HG03439 (cell line): Measurements from ENCODE around the gene TMEM239.
"Not testable (repeated sequence)": the region's sequence is repeated elsewhere in the genome, so short reads cannot be mapped to it uniquely, and the experiment has no call there.

Experiments
- ATAC-seq: cut with Tn5 transposase; IDR thresholded peaks from one replicate; pipeline ENCODE4 v1.9.1; 2021; ENCODE audit warnings: mild to moderate bottlenecking, moderate library complexity; ENCODE audit not compliant: unreplicated experiment

TMEM239 gene

GRCh38 chr20:2816030-2816582, at the start of gene TMEM239:
Gene TMEM239, plus strand, starts transcription at chr20:2816364. Its CDS starts 191 bp downstream, at chr20:2816555.
- no peak for ATAC-seq

- ATAC-seq: no peak
These were observed 48.2 kb upstream of the TMEM239 start for GRCh38 chr20:2767768-2768631.

GRCh38 chr20:2768632-2769015, 47.5 kb upstream of the TMEM239 start:
- ATAC-seq: no peak

- not testable (repeated sequence) for ATAC-seq
These were observed 46.1 kb upstream of the TMEM239 start for GRCh38 chr20:2770091-2770490.

GRCh38 chr20:2771631-2772080, 44.5 kb upstream of the TMEM239 start:
- no peak for ATAC-seq

GRCh38 chr20:2773812-2774211, 42.4 kb upstream of the TMEM239 start:
- ATAC-seq: no peak

GRCh38 chr20:2775139-2775538, 41.0 kb upstream of the TMEM239 start:
- no peak for ATAC-seq

GRCh38 chr20:2778602-2779321, 37.4 kb upstream of the TMEM239 start:
- ATAC-seq: no peak

GRCh38 chr20:2780948-2781347, 35.2 kb upstream of the TMEM239 start:
- ATAC-seq: no peak

GRCh38 chr20:2783908-2784566, 32.1 kb upstream of the TMEM239 start:
- no peak for ATAC-seq

- ATAC-seq: no peak
These were observed 22.7 kb upstream of the TMEM239 start for GRCh38 chr20:2793471-2793870.

- ATAC-seq: no peak
These were observed 21.9 kb upstream of the TMEM239 start for GRCh38 chr20:2794202-2794748.

- no peak for ATAC-seq
These were observed 21.2 kb upstream of the TMEM239 start for GRCh38 chr20:2794866-2795447.

GRCh38 chr20:2795451-2795850, 20.7 kb upstream of the TMEM239 start:
- no peak for ATAC-seq

GRCh38 chr20:2796011-2796660, 20.0 kb upstream of the TMEM239 start:
- no peak for ATAC-seq

GRCh38 chr20:2797136-2797983, 18.8 kb upstream of the TMEM239 start:
- ATAC-seq: no peak

- no peak for ATAC-seq
These were observed 17.9 kb upstream of the TMEM239 start for GRCh38 chr20:2798095-2798805.

GRCh38 chr20:2798814-2799213, 17.4 kb upstream of the TMEM239 start:
- no peak for ATAC-seq
